ENCODE results near the gene MRPS2. TPM values are rescaled to one million over a fixed set of nuclear protein-coding genes. Genes with fewer than 3 reads are reported as not detected.

MRPS2 gene
- total RNA-seq, 4 donors from 2014 or later = 21.4 to 37.6 (median 25.6) TPM

DNA sequence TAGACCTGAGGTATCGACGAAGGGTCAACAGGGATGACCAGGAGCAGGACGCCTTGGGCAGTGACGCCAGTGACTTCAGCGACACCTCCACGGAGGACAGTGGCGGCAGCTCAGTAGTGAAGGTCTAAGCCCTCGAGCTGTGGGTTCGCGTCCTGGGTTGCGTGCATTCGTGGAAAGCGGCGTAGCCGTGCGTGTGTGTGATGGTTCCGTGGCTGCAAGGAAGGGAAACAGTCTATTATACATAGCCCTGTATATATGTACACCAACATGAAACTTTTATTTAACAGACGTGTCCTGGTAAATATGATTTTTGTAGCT is 12.5 kb upstream of the MRPS2 start:
- Histone ChIP-seq H3K4me3 (no peak overlapping the region), H3K27ac (no peak overlapping the region), H3K27me3 (no peaks in the 10 kb centered on the region), H3K36me3 (peaks cover 0 to 76% of the 10 kb centered on the region in 2 donors), H3K9me3 (no peaks in the 10 kb centered on the region), H3K4me1 (no peaks in the 10 kb centered on the region)
- 93 to 94% methylated on average over 3 to 11 of the region's 18 CpGs for WGBS, 2 donors (ENCODE audit: low coverage in 1 of 2)
- ATAC-seq = no peak
- TF ChIP-seq POLR2A (IDR thresholded peaks at IDR 0.05) = no peak

- no peaks in the 10 kb centered on the region for H3K4me1 ChIP-seq
- no peak overlapping the region for H3K4me3 ChIP-seq
- H3K27ac ChIP-seq = no peak overlapping the region
- H3K27me3 ChIP-seq = no peaks in the 10 kb centered on the region
- peaks cover 0 to 73% of the 10 kb centered on the region in 2 donors for H3K36me3 ChIP-seq
- H3K9me3 ChIP-seq = no peaks in the 10 kb centered on the region
- no peak for TF ChIP-seq EP300 (IDR thresholded peaks at IDR 0.05)
- no peak for TF ChIP-seq CTCF (IDR thresholded peaks at IDR 0.05)
- TF ChIP-seq POLR2A (IDR thresholded peaks at IDR 0.05) = no peak
- TF ChIP-seq POLR2AphosphoS5 (IDR thresholded peaks at IDR 0.05) = no peak
- 93 to 100% methylated on average over 3 to 8 of the region's 17 CpGs for WGBS, 2 donors (ENCODE audit: low coverage in 1 of 2)
- no peak for ATAC-seq
Observed at GRCh38 chr9:135488527-135488926, 12.0 kb upstream of the MRPS2 start.

- no peak for ATAC-seq
- 81 to 100% methylated on average over 3 to 8 of the region's 18 CpGs for WGBS, 2 donors (ENCODE audit: low coverage in 1 of 2)
- H3K9me3 ChIP-seq = no peaks in the 10 kb centered on the region
- no peaks in the 10 kb centered on the region for H3K27me3 ChIP-seq
- H3K27ac ChIP-seq = no peak overlapping the region
- peaks cover 0 to 65% of the 10 kb centered on the region in 2 donors for H3K36me3 ChIP-seq
- TF ChIP-seq POLR2AphosphoS5 (IDR thresholded peaks at IDR 0.05) (no peak), CTCF (IDR thresholded peaks at IDR 0.05) (no peak), EP300 (IDR thresholded peaks at IDR 0.05) (no peak), POLR2A (IDR thresholded peaks at IDR 0.05) (no peak)
- no peaks in the 10 kb centered on the region for H3K4me1 ChIP-seq
- H3K4me3 ChIP-seq = no peak overlapping the region
Observed at GRCh38 chr9:135489188-135489906, 11.1 kb upstream of the MRPS2 start.

DNA sequence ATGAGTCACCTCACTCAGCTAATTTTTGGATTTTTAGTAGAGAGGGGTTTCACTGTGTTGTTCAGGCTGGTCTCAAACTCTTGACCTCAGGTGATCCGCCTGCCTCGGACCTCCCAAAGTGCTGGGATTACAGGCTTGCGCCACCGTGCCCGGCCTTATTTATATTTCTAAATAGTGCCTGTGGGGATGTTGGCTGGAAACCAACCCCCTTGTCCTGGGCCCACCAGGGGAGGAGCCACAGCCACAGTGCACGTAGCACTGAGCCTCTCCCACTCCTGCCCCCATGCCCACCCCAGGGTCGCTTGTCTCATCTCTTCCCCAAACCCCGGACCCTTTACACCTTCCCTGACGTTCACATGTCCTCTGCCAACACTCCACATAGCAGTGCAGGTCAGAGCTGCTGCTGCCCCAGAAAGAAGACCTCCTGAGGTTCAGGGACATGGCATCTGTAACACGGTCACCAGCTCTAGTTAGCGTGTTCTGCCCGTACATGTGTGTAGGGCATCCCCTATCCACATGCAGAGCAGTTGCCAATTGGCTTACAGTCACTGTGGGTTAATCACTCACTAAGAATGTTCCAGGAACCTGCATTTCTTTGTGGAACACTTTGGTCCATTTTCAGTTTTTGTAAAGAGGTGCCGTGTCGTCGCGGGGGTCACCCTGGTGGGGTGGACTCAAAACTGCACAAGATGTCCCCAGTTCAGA is 10.2 kb upstream of the MRPS2 start:
- no peak overlapping the region for H3K27ac ChIP-seq
- 77 to 84% methylated on average over 7 to 8 of the region's 16 CpGs for WGBS, 2 donors (ENCODE audit: low coverage in 1 of 2)
- no peak for ATAC-seq
- no peak for TF ChIP-seq POLR2AphosphoS5 (IDR thresholded peaks at IDR 0.05)
- TF ChIP-seq EP300 (IDR thresholded peaks at IDR 0.05) = no peak
- no peak for TF ChIP-seq CTCF (IDR thresholded peaks at IDR 0.05)
- TF ChIP-seq POLR2A (IDR thresholded peaks at IDR 0.05) = no peak
- H3K4me1 ChIP-seq = no peaks in the 10 kb centered on the region
- H3K36me3 ChIP-seq = peaks cover 0 to 55% of the 10 kb centered on the region in 2 donors
- H3K27me3 ChIP-seq = no peaks in the 10 kb centered on the region
- H3K4me3 ChIP-seq = no peak overlapping the region
- no peaks in the 10 kb centered on the region for H3K9me3 ChIP-seq

GRCh38 chr9:135490980-135491464 is 9.5 kb upstream of the MRPS2 start:
- H3K36me3 ChIP-seq = peaks cover 0 to 48% of the 10 kb centered on the region in 2 donors
- H3K4me1 ChIP-seq = no peaks in the 10 kb centered on the region
- 46 to 78% methylated on average over 2 to 5 of the region's 18 CpGs for WGBS, 2 donors (ENCODE audit: low coverage in 1 of 2)
- no peak for ATAC-seq
- no peaks in the 10 kb centered on the region for H3K9me3 ChIP-seq
- H3K27ac ChIP-seq = no peak overlapping the region
- TF ChIP-seq EP300 (IDR thresholded peaks at IDR 0.05) (no peak), POLR2AphosphoS5 (IDR thresholded peaks at IDR 0.05) (no peak), POLR2A (IDR thresholded peaks at IDR 0.05) (no peak), CTCF (IDR thresholded peaks at IDR 0.05) (no peak)
- no peak overlapping the region for H3K4me3 ChIP-seq
- no peaks in the 10 kb centered on the region for H3K27me3 ChIP-seq

Measured in gastroesophageal sphincter (tissue), 4 donors.